GM18873 (cell line): ENCODE data around the gene HIVEP1.
A peak's percentile ranks its signal among the peaks of the same experiment; 100 is the strongest.

Experiments used
- ATAC-seq: cut with Tn5 transposase; IDR thresholded peaks from one replicate; pipeline ENCODE4 v1.9.1; 2021; ENCODE audit warnings: mild to moderate bottlenecking, moderate library complexity, moderate number of reproducible peaks; ENCODE audit not compliant: unreplicated experiment, low FRiP score

The HIVEP1 gene

GRCh38 chr6:12012038-12012557 is at the start of gene HIVEP1:
HIVEP1 (plus strand) TSS chr6:12012312; CDS start chr6:12015629, 3,317 bp downstream.
- ATAC-seq: no peak

DNA sequence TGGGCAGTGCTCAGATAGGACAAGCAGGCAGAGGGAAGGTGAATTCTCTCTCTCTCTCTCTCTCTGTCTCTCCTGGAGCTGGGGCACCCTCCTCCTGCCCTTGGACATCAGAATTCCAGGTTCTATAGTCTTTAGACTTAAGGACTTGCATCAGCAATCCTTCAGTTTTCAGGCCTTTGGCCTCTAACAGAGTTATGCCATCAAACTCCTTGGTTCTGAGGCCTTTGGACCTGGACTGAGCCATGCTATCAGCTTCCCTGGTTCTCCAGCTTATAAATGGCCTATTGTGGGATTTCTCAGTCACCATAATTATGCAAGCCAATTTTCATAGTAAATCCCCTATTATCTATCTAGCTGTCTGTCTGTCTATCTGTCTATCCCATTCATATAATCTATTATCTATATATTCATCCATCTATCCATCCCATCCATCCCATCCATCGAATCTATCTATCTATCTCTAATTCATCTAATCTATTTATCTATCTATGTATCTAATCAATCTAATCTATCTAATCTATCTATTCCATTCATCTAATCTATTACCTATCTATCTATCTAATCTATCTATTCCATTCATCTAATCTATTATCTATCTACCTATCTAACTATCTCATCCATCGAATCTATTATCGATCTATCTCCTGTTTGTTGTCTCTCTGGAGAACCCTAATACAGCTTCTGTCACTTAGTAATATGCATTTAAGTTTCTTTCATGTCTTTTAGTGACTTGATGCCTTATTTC is 48.2 kb upstream of the HIVEP1 start:
- ATAC-seq: no peak

DNA sequence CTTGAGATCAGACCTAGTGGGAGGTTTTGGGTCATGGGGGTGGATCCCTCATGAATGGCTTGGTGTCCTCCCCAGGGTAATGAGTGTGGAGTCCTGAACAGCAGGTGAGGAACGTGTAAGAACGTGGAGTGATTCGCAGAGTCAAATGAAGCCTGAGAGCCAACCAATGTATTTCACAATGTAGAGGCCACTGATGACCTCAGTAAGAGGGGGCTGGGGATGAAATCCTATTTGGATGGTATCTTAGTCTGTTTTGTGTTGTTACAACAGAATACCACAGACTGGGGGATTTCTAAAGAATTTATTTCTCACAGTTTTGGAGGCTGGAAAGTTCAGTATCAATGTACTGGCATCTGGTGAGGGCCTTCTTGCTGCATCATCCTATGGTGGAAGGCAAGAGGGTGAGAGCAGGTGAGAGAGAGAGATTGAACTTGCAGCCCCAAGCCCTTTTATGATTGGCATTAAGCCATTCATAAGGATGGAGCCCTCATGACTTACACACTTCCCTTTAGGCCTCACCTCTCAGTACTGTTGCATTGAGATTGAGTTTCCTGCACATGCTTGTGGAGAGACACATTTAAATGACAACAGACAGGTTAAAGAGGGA is 47.3 kb upstream of the HIVEP1 start:
- ATAC-seq: no peak

DNA sequence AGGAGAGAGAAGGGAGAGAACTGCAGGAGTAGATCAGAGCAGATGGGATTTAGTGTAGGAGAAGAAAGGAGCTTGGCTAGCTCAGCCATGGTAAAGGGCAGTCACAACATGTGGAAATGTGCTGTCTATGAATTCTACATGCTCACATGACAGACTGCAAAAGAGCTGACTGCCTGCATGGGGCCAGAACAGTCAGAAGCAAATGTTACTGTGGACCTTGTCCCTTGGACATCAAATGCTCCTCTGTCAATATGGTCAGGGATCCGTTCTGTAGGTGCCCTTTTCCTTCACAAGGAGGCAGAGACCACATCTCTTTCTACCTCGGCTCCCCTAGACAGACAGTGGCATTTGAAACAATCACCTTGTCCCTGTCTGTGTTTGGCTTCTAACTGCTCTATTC is 46.6 kb upstream of the HIVEP1 start:
- no peak for ATAC-seq

GRCh38 chr6:11968241-11968806 is 43.8 kb upstream of the HIVEP1 start:
- ATAC-seq: no peak

- no peak for ATAC-seq
These were observed 43.0 kb upstream of the HIVEP1 start for GRCh38 chr6:11969092-11969491.

- ATAC-seq: no peak
These were observed 42.0 kb upstream of the HIVEP1 start for GRCh38 chr6:11970114-11970513.

DNA sequence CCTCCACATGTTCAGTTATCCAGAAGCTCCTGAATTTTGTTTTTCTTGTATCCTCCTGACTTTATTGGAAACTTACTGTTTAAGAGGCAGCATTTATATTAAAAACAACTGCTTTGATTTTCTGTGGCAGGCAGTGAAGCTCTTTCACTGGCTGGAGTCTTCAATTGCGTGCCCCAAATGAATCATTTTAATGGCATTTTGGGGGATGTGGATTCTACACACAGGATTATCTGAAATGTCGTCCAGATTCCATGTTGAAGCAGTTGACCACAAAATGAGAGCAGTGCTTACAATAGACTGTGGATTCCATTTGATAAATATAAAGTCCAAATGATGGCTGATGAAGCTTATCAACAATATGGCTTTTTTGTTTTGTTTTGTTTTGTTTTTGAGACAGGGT is 41.0 kb upstream of the HIVEP1 start:
- no peak for ATAC-seq

DNA sequence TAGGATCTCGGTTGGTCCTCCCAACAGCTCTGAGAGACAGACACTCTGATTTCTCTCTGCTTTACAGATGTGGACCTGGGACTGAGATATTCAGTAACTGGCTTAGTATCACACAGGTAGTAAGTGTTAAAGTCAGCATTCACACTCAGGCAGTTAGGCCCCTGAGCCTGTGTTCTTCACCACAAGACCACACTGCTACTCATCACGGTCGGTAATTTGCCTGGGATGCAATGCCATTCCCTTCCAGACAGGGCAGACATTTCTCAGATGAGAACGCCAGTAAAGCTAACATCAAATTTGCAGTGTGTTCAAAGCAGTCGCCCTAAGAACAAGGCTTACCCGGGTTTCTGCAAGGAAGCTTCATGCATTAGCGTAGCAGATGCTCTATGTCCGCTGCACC is 39.8 kb upstream of the HIVEP1 start:
- ATAC-seq: no peak

DNA sequence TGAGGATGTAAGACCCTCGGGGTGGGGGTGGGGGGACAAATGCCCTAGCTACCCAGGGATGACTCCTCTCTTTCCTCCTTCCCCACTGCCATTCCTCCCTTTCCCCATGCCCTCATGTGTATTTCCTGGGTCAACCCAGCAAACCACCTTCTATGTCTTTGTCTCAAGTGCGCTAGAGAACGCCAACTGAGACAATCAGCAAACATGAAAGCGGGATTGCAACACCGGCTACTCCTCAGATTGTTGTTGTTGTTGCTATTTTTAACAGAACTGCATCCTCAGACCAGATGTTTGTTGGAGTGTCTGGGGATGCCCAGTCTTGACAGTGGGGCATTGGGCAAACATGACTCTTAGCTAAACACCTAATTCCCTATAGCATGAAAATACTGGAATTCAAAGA is 39.3 kb upstream of the HIVEP1 start:
- no peak for ATAC-seq

- no peak for ATAC-seq
These were observed 38.9 kb upstream of the HIVEP1 start for GRCh38 chr6:11973238-11973637.

DNA sequence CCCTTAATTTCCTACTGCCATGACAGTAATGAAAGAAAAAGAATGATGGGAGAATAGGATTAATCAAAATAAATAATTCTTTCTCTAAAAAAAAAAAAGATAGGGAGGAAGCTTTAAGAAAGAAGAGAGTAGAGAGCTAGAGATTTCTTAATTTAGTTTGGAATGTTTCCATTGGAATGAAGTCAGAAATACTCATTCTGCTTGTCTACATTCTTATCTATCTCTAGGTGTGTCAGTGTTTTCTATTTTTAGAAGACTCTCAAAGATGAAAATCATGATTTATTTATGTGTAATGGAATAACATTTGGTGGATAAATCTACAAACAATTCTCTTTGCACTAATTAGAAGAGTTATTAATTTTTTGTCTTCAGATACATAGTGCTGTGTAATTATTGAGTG is 38.0 kb upstream of the HIVEP1 start:
- ATAC-seq: no peak

DNA sequence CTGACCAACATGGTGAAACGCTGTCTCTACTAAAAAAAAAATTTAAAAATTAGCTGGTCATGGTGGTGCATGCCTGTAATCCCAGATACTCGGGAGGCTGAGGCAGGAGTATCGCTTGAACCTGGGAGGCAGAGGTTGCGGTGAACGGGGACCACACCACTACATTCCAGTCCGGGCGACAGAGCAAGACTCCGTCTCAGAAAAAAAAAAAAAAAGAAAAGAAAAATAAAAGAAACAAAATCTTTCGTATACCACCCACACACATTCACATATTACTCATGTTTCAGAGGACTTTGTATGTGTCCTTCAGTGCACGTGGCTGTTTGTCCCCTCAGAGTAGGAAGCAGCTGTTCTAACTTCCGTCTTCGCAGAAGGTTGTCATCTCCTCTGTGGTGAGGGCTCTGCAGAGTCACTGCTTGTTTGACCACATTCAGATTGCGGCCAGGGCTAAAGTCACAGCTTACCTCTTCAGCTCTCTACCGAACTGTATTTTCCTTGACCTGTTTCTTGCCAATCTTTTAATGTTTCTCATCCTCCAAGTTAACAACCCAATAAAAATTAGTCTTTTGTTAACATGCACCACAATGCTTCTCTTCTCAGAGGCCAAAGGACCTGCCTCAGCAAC is 36.6 kb upstream of the HIVEP1 start:
- peak; percentile 79 for ATAC-seq

DNA sequence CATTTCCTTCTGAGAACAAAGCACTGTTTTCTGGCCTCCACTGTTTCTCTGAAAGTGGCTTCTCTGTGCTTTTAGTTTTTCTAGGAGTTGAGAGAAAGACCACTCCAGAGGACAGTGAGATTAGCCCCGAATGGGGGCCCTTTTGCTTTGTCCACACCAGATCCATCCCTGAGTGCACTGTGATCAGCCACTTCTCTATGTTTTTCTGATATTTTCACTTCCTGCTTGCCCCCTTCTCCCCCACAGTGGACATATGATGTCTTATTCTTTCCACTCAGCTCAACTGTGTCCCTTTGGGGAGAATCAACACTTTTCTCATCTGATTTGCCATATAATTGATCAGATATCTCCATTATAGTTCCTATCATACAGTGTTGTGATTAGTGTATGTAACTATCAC is 35.6 kb upstream of the HIVEP1 start:
- no peak for ATAC-seq

GRCh38 chr6:11977193-11977592 is 34.9 kb upstream of the HIVEP1 start:
- ATAC-seq: no peak

DNA sequence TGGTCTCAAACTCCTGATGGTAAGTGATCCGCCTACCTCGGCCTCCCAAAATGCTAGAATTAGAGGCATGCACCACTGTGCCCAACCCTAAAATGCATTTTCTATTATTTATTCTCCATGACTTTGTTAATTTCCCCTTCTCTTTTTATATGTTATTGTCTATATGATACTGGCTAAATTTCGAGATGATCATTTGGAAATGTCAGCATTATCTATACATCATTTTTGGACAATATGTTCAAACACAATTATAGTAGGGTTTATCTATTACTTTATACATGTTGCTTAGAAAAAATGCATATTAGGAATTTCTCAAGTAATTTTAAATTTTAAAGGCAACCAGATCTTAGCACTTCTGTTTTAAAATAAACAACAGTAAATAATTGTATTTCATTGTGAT is 34.4 kb upstream of the HIVEP1 start:
- no peak for ATAC-seq

DNA sequence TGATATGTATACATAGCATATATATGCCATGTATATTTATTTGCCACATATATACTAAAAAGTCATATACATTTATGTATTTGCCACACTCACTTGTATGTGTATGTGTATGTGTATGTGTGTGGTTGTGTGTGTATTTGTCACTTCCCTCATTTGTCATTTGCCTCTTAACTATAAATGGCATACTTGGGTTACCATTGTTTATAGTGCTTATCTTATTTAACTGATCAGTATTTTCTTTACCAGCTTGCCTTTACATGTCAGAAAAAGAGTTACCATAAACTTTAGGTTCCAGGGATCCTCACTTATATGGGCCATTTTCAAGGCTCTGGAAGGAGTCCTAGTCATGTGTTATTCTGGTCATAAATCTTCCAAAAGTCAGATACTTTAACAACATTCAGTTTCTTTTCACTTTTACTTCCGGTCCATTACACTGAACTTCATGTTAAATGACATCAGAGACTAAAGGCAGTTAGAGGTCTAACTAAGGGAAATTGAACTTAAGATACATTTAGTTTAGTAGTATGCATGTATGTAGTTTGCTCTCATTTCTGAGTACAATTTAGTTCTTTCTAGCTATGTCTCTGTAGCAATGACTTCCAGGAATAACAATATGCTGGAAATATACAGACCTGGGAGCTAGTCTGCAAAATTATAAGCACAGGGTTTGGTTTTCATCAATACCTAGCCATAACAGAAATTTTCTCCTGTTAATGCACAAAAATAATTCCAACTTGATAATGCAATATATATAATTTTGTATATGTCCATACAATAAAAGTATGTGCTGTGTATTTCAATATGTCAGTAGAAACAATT is 33.7 kb upstream of the HIVEP1 start:
- ATAC-seq: no peak

GRCh38 chr6:11979866-11980265 is 32.2 kb upstream of the HIVEP1 start:
- no peak for ATAC-seq

GRCh38 chr6:11983306-11983705 is 28.8 kb upstream of the HIVEP1 start:
- ATAC-seq: no peak

DNA sequence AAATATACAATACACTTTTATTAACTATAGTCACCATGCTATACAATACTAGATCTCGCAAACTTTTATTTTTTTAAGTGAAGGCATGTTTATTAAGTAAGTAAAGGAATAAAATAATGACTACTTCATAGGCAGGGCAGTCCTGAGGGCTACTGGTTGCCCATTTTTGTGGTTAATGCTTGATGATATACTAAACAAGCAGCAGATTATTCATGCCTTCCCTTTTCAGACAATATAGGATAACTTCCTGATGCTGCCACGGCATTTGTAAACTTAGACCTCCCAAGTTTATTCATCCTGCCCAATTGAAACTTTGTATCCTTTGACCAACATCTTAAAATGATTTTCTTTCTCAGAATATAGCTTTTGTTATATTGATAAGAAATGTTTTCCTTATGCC is 24.7 kb upstream of the HIVEP1 start:
- no peak for ATAC-seq
